GM19099 (cell line): ENCODE measurements around the gene PHLDB1.

Experiments
- POLR2A ChIP-seq: IDR thresholded peaks from 3 replicates; pipeline ENCODE4 v1.6.1; 2011; ENCODE audit warnings: low read depth; ENCODE audit not compliant: insufficient read length; ENCODE audit errors: extremely low read depth

PHLDB1 gene

GRCh38 chr11:118673361-118674081, 66.1 kb downstream of the PHLDB1 start:
- TF ChIP-seq POLR2A = no peak

- no peak for TF ChIP-seq POLR2A
Measured at GRCh38 chr11:118674082-118674435, 66.6 kb downstream of the PHLDB1 start.

- no peak for TF ChIP-seq POLR2A
Measured at GRCh38 chr11:118677977-118678376, 70.6 kb downstream of the PHLDB1 start.

- no peak for TF ChIP-seq POLR2A
Measured at GRCh38 chr11:118679483-118679882, 72.1 kb downstream of the PHLDB1 start, which contains the start of gene TREH. TREH (minus strand) TSS chr11:118679650; CDS start chr11:118679627, 23 bp downstream.

- no peak for TF ChIP-seq POLR2A
Measured at GRCh38 chr11:118682372-118682771, 75.0 kb downstream of the PHLDB1 start.

GRCh38 chr11:118684187-118684586, 76.8 kb downstream of the PHLDB1 start:
- TF ChIP-seq POLR2A = no peak

- no peak for TF ChIP-seq POLR2A
Measured at GRCh38 chr11:118687906-118688305, 80.5 kb downstream of the PHLDB1 start.

GRCh38 chr11:118688851-118689502, 81.6 kb downstream of the PHLDB1 start:
- no peak for TF ChIP-seq POLR2A

GRCh38 chr11:118689503-118689851, 82.1 kb downstream of the PHLDB1 start:
- TF ChIP-seq POLR2A = no peak

- no peak for TF ChIP-seq POLR2A
Measured at GRCh38 chr11:118689852-118690552, 82.6 kb downstream of the PHLDB1 start.

GRCh38 chr11:118690553-118691304, 83.3 kb downstream of the PHLDB1 start:
- no peak for TF ChIP-seq POLR2A

GRCh38 chr11:118691926-118692830, 84.8 kb downstream of the PHLDB1 start:
- no peak for TF ChIP-seq POLR2A

GRCh38 chr11:118694185-118694584, 86.8 kb downstream of the PHLDB1 start:
- TF ChIP-seq POLR2A = no peak

- no peak for TF ChIP-seq POLR2A
Measured at GRCh38 chr11:118694771-118695170, 87.4 kb downstream of the PHLDB1 start.
